22Rv1 (cell line): ENCODE measurements around the gene WIPI1.

ENCODE experiments used
- H3K27ac ChIP-seq: fragments of 450-650 bp; 2 replicates; pipeline ENCODE4 v1.5.1; 2017
- CTCF ChIP-seq: fragments of 450-650 bp; IDR thresholded peaks from 2 replicates; pipeline ENCODE4 v1.5.1; 2017; ENCODE audit warnings: mild to moderate bottlenecking
- ZFX ChIP-seq: fragments of 450-650 bp; IDR thresholded peaks from 2 replicates; pipeline ENCODE4 v1.6.1; 2017; ENCODE audit warnings: antibody characterized with exemption, borderline replicate concordance

WIPI1 gene

DNA sequence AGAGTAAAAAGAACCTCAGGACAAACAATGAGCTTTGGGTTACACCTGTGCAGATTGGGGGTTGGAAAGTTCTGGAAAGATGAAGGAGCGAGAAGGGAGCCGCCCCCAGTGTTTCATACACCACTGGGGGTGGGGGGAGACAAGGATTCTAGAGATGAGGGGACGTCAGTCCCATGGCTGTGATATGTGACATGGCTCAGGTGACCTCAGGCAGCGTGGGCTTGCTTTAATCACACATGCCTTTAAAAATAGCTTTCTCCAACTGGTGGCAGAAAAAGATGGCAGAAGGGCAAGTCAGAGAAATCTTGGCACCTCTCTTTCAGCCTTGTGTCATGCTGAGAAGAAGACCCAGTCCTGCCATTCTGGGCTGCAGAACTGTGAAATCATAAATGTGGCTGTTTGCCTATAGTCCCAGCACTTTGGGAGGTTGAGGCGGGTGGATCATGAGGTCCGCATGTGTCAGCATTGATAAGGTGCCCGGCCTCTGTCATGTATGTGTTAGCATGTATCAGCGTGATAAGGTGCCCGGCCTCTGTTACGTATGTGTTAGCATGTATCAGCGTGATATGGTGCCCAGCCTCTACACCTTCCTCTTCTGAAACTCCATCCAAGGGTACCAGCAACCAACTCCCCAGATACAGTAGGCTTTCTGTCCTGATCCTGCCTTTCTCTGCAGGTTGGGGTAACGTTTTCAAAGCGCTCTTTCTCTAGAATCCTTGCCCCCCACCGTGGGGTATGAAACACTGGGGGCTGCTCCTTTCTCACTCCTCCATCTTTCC, 25.0 kb downstream of the WIPI1 start:
- TF ChIP-seq CTCF = peak; percentile 8; the same call in 1 of the 2 replicates
- no peak for TF ChIP-seq ZFX
- no peak overlapping the region for H3K27ac ChIP-seq

GRCh38 chr17:68431661-68432071, 25.6 kb downstream of the WIPI1 start:
- no peak overlapping the region for H3K27ac ChIP-seq
- no peak for TF ChIP-seq ZFX
- peak; percentile 46 for TF ChIP-seq CTCF

DNA sequence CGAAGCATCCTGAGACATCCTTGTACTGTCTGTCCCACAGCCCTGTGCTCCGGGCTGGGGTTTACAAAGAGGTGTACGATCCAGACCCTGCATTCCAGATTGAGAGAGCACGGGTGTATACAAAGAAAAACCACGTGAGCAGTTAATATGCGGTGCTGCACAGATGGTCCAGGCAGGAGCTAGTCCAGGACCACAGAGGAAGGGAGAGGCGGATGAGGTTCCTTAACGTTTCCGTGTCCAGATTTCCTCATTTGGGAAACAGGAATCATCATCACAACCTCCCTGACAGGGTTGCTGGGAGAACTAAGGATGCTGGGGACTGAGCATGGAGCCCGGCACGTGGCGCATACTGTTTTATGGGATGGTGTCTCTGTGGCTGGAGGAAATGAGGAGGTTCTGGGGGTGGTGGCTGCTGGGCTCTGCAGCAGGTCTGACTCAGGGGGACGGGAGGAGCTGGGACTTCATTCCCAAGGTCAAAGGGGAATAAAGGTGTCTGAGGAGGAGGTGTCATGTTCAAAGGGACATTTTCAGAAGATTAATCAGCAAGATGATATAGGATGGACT, 26.2 kb downstream of the WIPI1 start:
- TF ChIP-seq CTCF (no peak), ZFX (no peak)
- H3K27ac ChIP-seq = no peak overlapping the region

DNA sequence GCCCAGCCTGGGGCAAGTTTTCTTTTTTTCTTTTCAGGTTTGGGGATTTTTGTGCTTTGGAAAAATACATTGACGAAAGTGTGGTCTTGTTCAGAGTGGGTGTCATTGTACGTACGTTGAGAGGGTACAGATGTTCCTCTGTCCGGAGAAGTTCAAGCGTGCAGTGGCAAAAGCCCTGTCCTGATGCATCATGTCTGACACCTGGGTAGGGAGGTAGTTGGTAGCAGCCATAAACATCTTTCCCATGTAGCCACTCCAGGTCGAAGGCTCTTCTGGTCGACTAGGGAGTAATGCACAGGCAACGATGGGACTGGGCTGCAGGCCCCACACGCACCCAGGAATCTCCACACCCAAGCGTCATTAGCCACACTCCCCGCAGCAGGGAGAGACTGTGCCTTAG, 27.4 kb downstream of the WIPI1 start:
- TF ChIP-seq ZFX (no peak), CTCF (no peak)
- H3K27ac ChIP-seq = no peak overlapping the region

GRCh38 chr17:68428498-68429172, 28.7 kb downstream of the WIPI1 start:
- no peak for TF ChIP-seq ZFX
- TF ChIP-seq CTCF = no peak

GRCh38 chr17:68427575-68427974, 29.7 kb downstream of the WIPI1 start:
- H3K27ac ChIP-seq = no peak overlapping the region
- no peak for TF ChIP-seq CTCF
- no peak for TF ChIP-seq ZFX

More at GRCh38 chr17:68428498-68429172, 28.7 kb downstream of the WIPI1 start:
- H3K27ac ChIP-seq = no peak overlapping the region

DNA sequence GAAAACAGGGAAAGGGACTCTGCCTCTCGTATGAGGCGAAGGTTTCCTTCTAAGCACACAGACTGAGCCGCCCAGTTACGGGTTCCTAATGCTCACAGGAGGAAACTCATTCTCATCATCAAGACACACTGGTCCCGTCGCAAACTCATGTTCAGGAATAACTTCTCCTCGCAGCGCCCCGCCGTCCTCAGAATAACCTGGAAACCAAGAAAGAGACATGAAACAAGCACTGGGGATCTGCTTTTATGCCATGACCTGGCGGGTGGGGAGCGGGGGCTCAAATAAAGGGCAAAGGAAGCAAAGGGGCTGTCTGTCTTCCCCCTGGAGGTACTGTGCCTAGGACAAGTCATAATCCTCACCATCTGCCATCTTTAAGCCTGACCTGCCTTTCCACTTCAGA, 31.3 kb downstream of the WIPI1 start:
- TF ChIP-seq CTCF (no peak), ZFX (no peak)

More for the DNA sequence above, 31.3 kb downstream of the WIPI1 start:
- no peak overlapping the region for H3K27ac ChIP-seq
